HCT116 (cell line): Measurements from ENCODE around the gene SDK1. TPM values are rescaled to one million over a fixed set of nuclear protein-coding genes. Genes with fewer than 3 reads are reported as not detected.

Experiments used
- ATAC-seq: fragments of 200-7000 bp; cut with Tn5 transposase; 2 replicates; pipeline ENCODE4 v1.9.1; 2020; ENCODE audit warnings: mild to moderate bottlenecking, moderate library complexity
- BruUV-seq: library from RNA; stranded (reverse); fragments of 400-500 nt; replicated peaks from 2 replicates; lab custom pipeline; 2021; lab: Mats Ljungman, UMichigan
- CTCF ChIA-PET: fragments of 300-600 bp; sonication (Branson Sonifier 250); formaldehyde crosslinking; loops from one replicate; lab custom pipeline; 2021; ENCODE audit warnings: antibody characterized with exemption; lab: Charles Lee
- POLR2A ChIA-PET: fragments of 300-600, 350-600 bp; sonication (Branson Sonifier 250); formaldehyde crosslinking; loops from one replicate; lab custom pipeline; 2021; ENCODE audit warnings: antibody characterized with exemption; lab: Charles Lee
- RAD21 ChIA-PET, 2 experiments: fragments of 300-600 bp; sonication (Branson Sonifier 250); formaldehyde crosslinking; loops; one replicate each; lab custom pipeline; 2023; ENCODE audit warnings: low total read pairs in 2 of 2; ENCODE audit not compliant: uncharacterized antibody in 2 of 2, unreplicated experiment in 2 of 2, low non-redundant PET in 1 of 2; lab: Charles Lee
- DNase-seq: peaks from one replicate; pipeline ENCODE4 v3.0.0-alpha.2; 2010; ENCODE audit warnings: low read depth, low spot score
- H2AFZ ChIP-seq: fragments of 200-600 bp; shearing (Covaris generic), sonication (generic); 2 replicates; pipeline ENCODE4 v1.6.1; 2017; ENCODE audit warnings: low read depth, mixed run types, mixed read lengths, antibody characterized with exemption, low read length; ENCODE audit not compliant: poor library complexity, severe bottlenecking
- H3K27ac ChIP-seq: 2 replicates; pipeline ENCODE4 v1.5.1; 2012; ENCODE audit warnings: low read depth, low read length
- H3K27me3 ChIP-seq: fragments of 200-600 bp; sonication (generic); 2 replicates; pipeline ENCODE4 v1.6.1; 2016; ENCODE audit warnings: mixed run types, low read length, mixed read lengths; ENCODE audit not compliant: insufficient read depth
- H3K36me3 ChIP-seq, 2 experiments: fragments of 200-500 bp in 1 of 2; fragments of 200-600 bp in 1 of 2; sonication (Bioruptor generic) in 1 of 2; sonication (generic) in 1 of 2; 2 replicates each; pipeline versions ENCODE4 v1.5.1 to v1.6.1; 2014 to 2016; ENCODE audit warnings: low read length in 2 of 2, inconsistent platforms in 1 of 2, mixed read lengths in 1 of 2, mixed run types in 1 of 2; ENCODE audit not compliant: insufficient read depth in 2 of 2, control insufficient read depth in 1 of 2
- H3K4me1 ChIP-seq, 2 experiments: fragments of 200-600 bp in 1 of 2; sonication (generic) in 1 of 2; 2 replicates each; pipeline versions ENCODE4 v1.5.1 to v1.6.1; 2012 to 2017; ENCODE audit warnings: low read length in 2 of 2, inconsistent platforms in 1 of 2, mild to moderate bottlenecking in 1 of 2, mixed read lengths in 1 of 2, mixed run types in 1 of 2, moderate library complexity in 1 of 2; ENCODE audit not compliant: insufficient read depth in 2 of 2, control insufficient read depth in 1 of 2
- H3K4me2 ChIP-seq: fragments of 200-600 bp; sonication (generic); 2 replicates; pipeline ENCODE4 v1.6.1; 2017; ENCODE audit warnings: mixed run types, low read length, mixed read lengths
- H3K4me3 ChIP-seq, 2 experiments: fragments of 200-600 bp in 1 of 2; sonication (generic) in 1 of 2; replicated peaks in 1 of 2; 2 replicates each; pipeline ENCODE4 v1.5.1; 2011 to 2016; ENCODE audit warnings: low read length in 2 of 2, control low read depth in 1 of 2, low read depth in 1 of 2, mild to moderate bottlenecking in 1 of 2, mixed read lengths in 1 of 2, mixed run types in 1 of 2
- H3K79me2 ChIP-seq: fragments of 200-600 bp; sonication (generic); 2 replicates; pipeline ENCODE4 v1.6.1; 2017; ENCODE audit warnings: mild to moderate bottlenecking, mixed run types, low read length, moderate library complexity, mixed read lengths; ENCODE audit not compliant: insufficient read depth
- H3K9ac ChIP-seq: fragments of 200-600 bp; sonication (generic); 2 replicates; pipeline ENCODE4 v1.6.1; 2016; ENCODE audit warnings: low read length, mixed read lengths
- H3K9me2 ChIP-seq: fragments of 200-600 bp; sonication (generic), shearing (Covaris generic); 2 replicates; pipeline ENCODE4 v1.6.1; 2017; ENCODE audit warnings: mixed run types, mild to moderate bottlenecking, moderate library complexity; ENCODE audit not compliant: insufficient read depth
- H3K9me3 ChIP-seq, 2 experiments: fragments of 200-500 bp in 1 of 2; fragments of 200-600 bp in 1 of 2; sonication (Bioruptor generic) in 1 of 2; sonication (generic) in 1 of 2; 2 replicates each; pipeline ENCODE4 v1.6.1; 2014 to 2017; ENCODE audit warnings: low read length in 2 of 2, mixed read lengths in 2 of 2, inconsistent platforms in 1 of 2, low read depth in 1 of 2, mild to moderate bottlenecking in 1 of 2, mixed run types in 1 of 2, moderate library complexity in 1 of 2; ENCODE audit not compliant: control insufficient read depth in 1 of 2, insufficient read depth in 1 of 2
- H4K20me1 ChIP-seq: fragments of 200-600 bp; sonication (generic), shearing (Covaris generic); 2 replicates; pipeline ENCODE4 v1.6.1; 2017; ENCODE audit warnings: mixed run types, mild to moderate bottlenecking, moderate library complexity; ENCODE audit not compliant: insufficient read depth
- ELF1 ChIP-seq: IDR thresholded peaks from 2 replicates; pipeline ENCODE4 v1.6.1; 2012; ENCODE audit warnings: low read depth, borderline replicate concordance
- EZH2 ChIP-seq: fragments of 200-600 bp; sonication (generic); IDR thresholded peaks from 2 replicates; pipeline ENCODE4 v1.6.1; 2017; ENCODE audit warnings: antibody characterized with exemption, mixed run types
- FOSL1 ChIP-seq: IDR thresholded peaks from 2 replicates; pipeline ENCODE4 v1.6.1; 2012; ENCODE audit warnings: low read depth
- JUND ChIP-seq: IDR thresholded peaks from 2 replicates; pipeline ENCODE4 v1.6.1; 2012
- POLR2A ChIP-seq: IDR thresholded peaks from 2 replicates; pipeline ENCODE4 v1.7.0; 2011; ENCODE audit warnings: borderline replicate concordance; ENCODE audit not compliant: insufficient read depth, insufficient read length; ENCODE audit errors: extremely low read depth
- RAD21 ChIP-seq: IDR thresholded peaks from 2 replicates; pipeline ENCODE4 v1.6.1; 2012; ENCODE audit warnings: low read depth, mild to moderate bottlenecking
- SIN3A ChIP-seq: IDR thresholded peaks from 2 replicates; pipeline ENCODE4 v1.6.1; 2012; ENCODE audit warnings: low read depth
- SP1 ChIP-seq: IDR thresholded peaks from 2 replicates; pipeline ENCODE4 v1.6.1; 2012; ENCODE audit warnings: low read depth
- ZNF274 ChIP-seq: fragments of 200-500 bp; sonication (Bioruptor generic); IDR thresholded peaks from 2 replicates; pipeline ENCODE4 v1.6.1; 2014; ENCODE audit warnings: mild to moderate bottlenecking, low read depth, low read length, inconsistent platforms
- intact Hi-C: fragments of 100-400 bp; cut with micrococcal nuclease; formaldehyde crosslinking; loops from 2 replicates; pipeline ENCODE4 v1.10.0; 2022
- total RNA-seq: library from RNA; stranded (reverse); gene quantifications from one replicate; pipeline ENCODE4 v1.2.1, GENCODE V29; 2021; ENCODE audit not compliant: unreplicated experiment
- TF ChIP-seq, protein P1 (sequence below), 3 experiments: fragments of 200-600 bp in 1 of 3; sonication (generic) in 1 of 3; IDR thresholded peaks in 2 of 3; conservative IDR thresholded peaks in 1 of 3; 2 replicates each; pipeline ENCODE4 v1.5.1; 2012 to 2017; ENCODE audit warnings: low read depth in 2 of 3, low read length in 2 of 3, antibody characterized with exemption in 1 of 3, borderline replicate concordance in 1 of 3, control low read depth in 1 of 3, mild to moderate bottlenecking in 1 of 3, mixed read lengths in 1 of 3, mixed run types in 1 of 3, moderate library complexity in 1 of 3; ENCODE audit not compliant: insufficient read depth in 1 of 3
- TF ChIP-seq, protein P2 (sequence below): IDR thresholded peaks from 2 replicates; pipeline ENCODE4 v1.6.1; 2012; ENCODE audit warnings: low read depth

SDK1 gene
- total RNA-seq, 1 experiment from 2014 or later: 0.05 TPM

DNA sequence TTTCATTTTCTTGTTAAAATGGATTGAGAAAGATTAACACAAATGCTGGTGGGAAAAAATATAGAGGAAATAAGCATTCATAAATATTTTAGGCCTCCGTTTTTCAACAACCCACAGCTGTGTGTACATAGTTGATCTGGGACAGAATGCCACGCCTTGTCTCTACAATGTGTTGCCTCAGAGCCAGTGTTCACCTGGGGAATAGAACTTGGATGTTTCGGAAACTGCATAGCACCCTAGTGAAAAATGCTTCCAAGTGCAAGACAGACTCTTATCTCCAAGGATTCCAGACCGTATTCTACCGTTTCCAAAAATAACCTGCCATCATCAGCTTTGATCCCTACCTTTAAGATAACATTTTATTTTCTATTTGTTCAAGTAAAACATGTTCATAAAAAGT is 260.9 kb downstream of the SDK1 start:
- H2AFZ ChIP-seq: no peak overlapping the region
- no peak overlapping the region for H3K4me3 ChIP-seq
- ATAC-seq (no peak), DNase-seq (no peak)
- no peaks in the 10 kb centered on the region for H4K20me1 ChIP-seq
- ChIA-PET CTCF (no interaction called here), POLR2A (no interaction called here), RAD21 (no interaction called here)
- no TSS peak for BruUV-seq
- TF ChIP-seq ZNF274 (no peak), SIN3A (no peak), RAD21 (no peak), SP1 (no peak), ELF1 (no peak), EZH2 (no peak), POLR2A (no peak), JUND (no peak), FOSL1 (no peak)
- TF ChIP-seq, protein P1, sequence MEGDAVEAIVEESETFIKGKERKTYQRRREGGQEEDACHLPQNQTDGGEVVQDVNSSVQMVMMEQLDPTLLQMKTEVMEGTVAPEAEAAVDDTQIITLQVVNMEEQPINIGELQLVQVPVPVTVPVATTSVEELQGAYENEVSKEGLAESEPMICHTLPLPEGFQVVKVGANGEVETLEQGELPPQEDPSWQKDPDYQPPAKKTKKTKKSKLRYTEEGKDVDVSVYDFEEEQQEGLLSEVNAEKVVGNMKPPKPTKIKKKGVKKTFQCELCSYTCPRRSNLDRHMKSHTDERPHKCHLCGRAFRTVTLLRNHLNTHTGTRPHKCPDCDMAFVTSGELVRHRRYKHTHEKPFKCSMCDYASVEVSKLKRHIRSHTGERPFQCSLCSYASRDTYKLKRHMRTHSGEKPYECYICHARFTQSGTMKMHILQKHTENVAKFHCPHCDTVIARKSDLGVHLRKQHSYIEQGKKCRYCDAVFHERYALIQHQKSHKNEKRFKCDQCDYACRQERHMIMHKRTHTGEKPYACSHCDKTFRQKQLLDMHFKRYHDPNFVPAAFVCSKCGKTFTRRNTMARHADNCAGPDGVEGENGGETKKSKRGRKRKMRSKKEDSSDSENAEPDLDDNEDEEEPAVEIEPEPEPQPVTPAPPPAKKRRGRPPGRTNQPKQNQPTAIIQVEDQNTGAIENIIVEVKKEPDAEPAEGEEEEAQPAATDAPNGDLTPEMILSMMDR (IDR thresholded peaks at IDR 0.05 in 2 of 3, conservative IDR thresholded peaks at IDR 0.05 in 1 of 3; ENCODE audit: borderline replicate concordance in 1 of 3, insufficient read depth in 1 of 3, low read depth in 2 of 3, low read length in 2 of 3): no peak
- TF ChIP-seq, protein P2, sequence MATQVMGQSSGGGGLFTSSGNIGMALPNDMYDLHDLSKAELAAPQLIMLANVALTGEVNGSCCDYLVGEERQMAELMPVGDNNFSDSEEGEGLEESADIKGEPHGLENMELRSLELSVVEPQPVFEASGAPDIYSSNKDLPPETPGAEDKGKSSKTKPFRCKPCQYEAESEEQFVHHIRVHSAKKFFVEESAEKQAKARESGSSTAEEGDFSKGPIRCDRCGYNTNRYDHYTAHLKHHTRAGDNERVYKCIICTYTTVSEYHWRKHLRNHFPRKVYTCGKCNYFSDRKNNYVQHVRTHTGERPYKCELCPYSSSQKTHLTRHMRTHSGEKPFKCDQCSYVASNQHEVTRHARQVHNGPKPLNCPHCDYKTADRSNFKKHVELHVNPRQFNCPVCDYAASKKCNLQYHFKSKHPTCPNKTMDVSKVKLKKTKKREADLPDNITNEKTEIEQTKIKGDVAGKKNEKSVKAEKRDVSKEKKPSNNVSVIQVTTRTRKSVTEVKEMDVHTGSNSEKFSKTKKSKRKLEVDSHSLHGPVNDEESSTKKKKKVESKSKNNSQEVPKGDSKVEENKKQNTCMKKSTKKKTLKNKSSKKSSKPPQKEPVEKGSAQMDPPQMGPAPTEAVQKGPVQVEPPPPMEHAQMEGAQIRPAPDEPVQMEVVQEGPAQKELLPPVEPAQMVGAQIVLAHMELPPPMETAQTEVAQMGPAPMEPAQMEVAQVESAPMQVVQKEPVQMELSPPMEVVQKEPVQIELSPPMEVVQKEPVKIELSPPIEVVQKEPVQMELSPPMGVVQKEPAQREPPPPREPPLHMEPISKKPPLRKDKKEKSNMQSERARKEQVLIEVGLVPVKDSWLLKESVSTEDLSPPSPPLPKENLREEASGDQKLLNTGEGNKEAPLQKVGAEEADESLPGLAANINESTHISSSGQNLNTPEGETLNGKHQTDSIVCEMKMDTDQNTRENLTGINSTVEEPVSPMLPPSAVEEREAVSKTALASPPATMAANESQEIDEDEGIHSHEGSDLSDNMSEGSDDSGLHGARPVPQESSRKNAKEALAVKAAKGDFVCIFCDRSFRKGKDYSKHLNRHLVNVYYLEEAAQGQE: no peak
- H3K79me2 ChIP-seq: no peaks in the 10 kb centered on the region
- H3K9me3 ChIP-seq: no peaks in the 10 kb centered on the region
- no peaks in the 10 kb centered on the region for H3K36me3 ChIP-seq
- H3K4me1 ChIP-seq: no peaks in the 10 kb centered on the region
- H3K9ac ChIP-seq: no peak overlapping the region
- no peak overlapping the region for H3K27ac ChIP-seq
- intact Hi-C loops: no loop called here
- no peaks in the 10 kb centered on the region for H3K9me2 ChIP-seq
- peaks cover 2% of the 10 kb centered on the region; the same call in 1 of the 2 replicates for H3K27me3 ChIP-seq
- H3K4me2 ChIP-seq: no peak overlapping the region
